GM19240 (cell line): Measurements from ENCODE around the gene NPAS2.

Experiments
- DNase-seq: peaks from one replicate; pipeline ENCODE4 v3.0.0; 2011; ENCODE audit warnings: low spot score; ENCODE audit not compliant: insufficient read length

The NPAS2 gene

GRCh38 chr2:100965596-100965995 lies 145.7 kb downstream of the NPAS2 start:
- no peak for DNase-seq

- DNase-seq: no peak
These were observed 147.8 kb downstream of the NPAS2 start for GRCh38 chr2:100967716-100968115.

GRCh38 chr2:100968146-100969145 lies 148.5 kb downstream of the NPAS2 start:
- DNase-seq: no peak

- no peak for DNase-seq
These were observed 150.1 kb downstream of the NPAS2 start for GRCh38 chr2:100969998-100970397.

- no peak for DNase-seq
These were observed 151.3 kb downstream of the NPAS2 start for GRCh38 chr2:100971221-100971620.

- DNase-seq: no peak
These were observed 152.5 kb downstream of the NPAS2 start for GRCh38 chr2:100972452-100972851.

- no peak for DNase-seq
These were observed 155.0 kb downstream of the NPAS2 start for GRCh38 chr2:100974712-100975520.

- no peak for DNase-seq
These were observed 155.5 kb downstream of the NPAS2 start for GRCh38 chr2:100975521-100975785.

GRCh38 chr2:100976061-100976460 lies 156.1 kb downstream of the NPAS2 start:
- DNase-seq: no peak

- peak; percentile 39 for DNase-seq
These were observed 156.9 kb downstream of the NPAS2 start for GRCh38 chr2:100976645-100977391.

- no peak for DNase-seq
These were observed 157.6 kb downstream of the NPAS2 start for GRCh38 chr2:100977511-100977910.

GRCh38 chr2:100978582-100979191 lies 158.7 kb downstream of the NPAS2 start:
- DNase-seq: no peak

- DNase-seq: no peak
These were observed 160.1 kb downstream of the NPAS2 start for GRCh38 chr2:100980046-100980445.

GRCh38 chr2:100981011-100981410 lies 161.1 kb downstream of the NPAS2 start:
- no peak for DNase-seq

- no peak for DNase-seq
These were observed 162.5 kb downstream of the NPAS2 start for GRCh38 chr2:100982431-100982861.

GRCh38 chr2:100983201-100983600 lies 163.3 kb downstream of the NPAS2 start:
- no peak for DNase-seq

- DNase-seq: no peak
These were observed 163.9 kb downstream of the NPAS2 start for GRCh38 chr2:100983684-100984310.

- DNase-seq: peak; percentile 66
These were observed 165.0 kb downstream of the NPAS2 start for GRCh38 chr2:100984892-100985307.

- DNase-seq: no peak
These were observed 166.2 kb downstream of the NPAS2 start for GRCh38 chr2:100986157-100986556.

GRCh38 chr2:100987536-100987935 lies 167.6 kb downstream of the NPAS2 start:
- DNase-seq: no peak

- no peak for DNase-seq
These were observed 168.0 kb downstream of the NPAS2 start for GRCh38 chr2:100987974-100988373.
